Measurements from ENCODE around the gene NRCAM.

The NRCAM gene

DNA sequence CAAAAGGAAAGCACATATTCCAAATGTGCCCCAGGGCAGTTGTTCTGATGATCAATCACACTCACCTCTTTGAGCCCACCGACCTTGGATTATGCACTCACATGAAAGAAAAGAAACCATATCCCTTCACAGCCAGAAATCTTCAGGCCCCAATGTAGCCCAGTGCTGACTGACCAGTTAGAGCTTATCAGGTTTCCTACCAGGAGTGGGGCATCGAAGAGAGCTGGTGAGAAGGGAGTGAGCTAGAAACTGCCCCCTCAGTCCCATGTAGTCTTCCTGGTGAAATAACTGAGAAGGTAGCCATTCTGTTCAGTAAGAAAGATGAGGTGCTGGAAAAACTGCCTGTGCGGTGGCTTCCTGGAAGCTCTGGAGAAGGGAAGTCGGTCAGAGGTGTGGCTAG, 32.2 kb downstream of the NRCAM start:
- no peak for DNase-seq (ENCODE audit: low spot score)

DNA sequence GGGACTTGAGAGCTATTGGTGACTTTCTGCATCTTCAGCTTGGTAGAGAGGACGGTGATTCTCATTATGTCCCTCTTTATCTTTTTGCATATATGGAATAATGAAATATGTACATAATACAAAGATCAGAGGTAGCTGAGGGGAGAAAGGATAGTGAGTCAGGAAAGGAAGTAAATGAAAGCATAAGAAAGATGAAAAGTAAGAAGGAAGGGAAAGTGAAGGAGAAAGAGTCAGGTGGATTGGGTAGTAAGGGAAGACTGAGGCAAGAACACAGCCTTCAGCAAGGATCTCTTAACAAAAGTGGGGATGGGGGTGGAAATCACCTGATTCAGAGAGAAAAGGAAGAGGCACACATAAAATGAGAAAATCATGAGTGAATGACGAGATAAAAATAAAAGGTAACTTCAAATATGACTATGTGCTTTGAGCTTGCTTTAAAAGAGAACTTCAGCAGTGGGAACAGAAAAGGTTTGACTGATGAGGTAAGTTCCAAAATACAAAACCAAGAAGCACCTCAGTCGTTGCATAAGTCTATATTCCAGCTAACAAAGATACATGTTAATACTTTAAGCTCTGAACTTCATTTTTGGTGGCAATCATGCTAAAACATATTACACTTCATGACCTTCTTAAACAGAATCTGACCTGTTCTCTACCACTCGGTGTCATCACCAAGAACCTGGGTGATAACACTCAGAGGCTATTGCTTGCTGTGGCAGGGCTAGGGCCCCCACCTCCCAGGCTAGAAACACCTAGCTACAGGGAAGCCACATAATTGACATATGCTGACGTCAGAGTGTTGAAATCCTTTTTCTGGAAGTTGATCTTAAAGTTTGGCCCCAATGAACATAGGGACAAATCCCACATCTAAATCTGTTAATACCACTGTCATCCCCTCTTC, 32.9 kb downstream of the NRCAM start:
- DNase-seq (ENCODE audit: low spot score): no peak

DNA sequence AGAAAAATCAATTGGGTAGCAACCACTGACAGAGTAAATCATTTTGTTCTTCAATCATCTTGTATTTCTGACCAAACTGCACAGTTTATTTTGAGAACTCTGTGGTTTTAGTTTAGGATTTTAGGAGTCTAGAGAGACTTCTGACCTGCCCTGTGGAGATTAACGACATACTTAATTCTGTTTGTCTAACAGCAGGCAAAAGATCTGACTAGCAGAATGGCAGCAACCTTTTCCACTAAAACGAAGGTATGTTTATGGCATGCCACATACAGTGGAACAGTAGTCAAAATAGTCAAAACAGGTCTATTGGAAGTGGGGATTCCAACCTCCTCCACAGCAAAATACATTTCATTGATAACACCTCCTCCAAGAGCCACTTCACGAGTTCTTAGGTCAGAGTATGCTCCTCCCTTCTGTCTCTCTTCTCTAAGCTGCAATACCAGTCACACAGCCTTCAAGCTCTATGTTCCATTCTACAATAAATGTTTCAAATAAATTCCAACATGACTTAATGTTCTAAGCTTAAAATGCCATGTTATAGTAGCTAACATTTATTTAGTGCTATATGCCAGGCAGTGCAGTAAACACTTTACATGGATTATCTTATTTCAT, 34.4 kb downstream of the NRCAM start:
- DNase-seq (ENCODE audit: low spot score): no peak

DNA sequence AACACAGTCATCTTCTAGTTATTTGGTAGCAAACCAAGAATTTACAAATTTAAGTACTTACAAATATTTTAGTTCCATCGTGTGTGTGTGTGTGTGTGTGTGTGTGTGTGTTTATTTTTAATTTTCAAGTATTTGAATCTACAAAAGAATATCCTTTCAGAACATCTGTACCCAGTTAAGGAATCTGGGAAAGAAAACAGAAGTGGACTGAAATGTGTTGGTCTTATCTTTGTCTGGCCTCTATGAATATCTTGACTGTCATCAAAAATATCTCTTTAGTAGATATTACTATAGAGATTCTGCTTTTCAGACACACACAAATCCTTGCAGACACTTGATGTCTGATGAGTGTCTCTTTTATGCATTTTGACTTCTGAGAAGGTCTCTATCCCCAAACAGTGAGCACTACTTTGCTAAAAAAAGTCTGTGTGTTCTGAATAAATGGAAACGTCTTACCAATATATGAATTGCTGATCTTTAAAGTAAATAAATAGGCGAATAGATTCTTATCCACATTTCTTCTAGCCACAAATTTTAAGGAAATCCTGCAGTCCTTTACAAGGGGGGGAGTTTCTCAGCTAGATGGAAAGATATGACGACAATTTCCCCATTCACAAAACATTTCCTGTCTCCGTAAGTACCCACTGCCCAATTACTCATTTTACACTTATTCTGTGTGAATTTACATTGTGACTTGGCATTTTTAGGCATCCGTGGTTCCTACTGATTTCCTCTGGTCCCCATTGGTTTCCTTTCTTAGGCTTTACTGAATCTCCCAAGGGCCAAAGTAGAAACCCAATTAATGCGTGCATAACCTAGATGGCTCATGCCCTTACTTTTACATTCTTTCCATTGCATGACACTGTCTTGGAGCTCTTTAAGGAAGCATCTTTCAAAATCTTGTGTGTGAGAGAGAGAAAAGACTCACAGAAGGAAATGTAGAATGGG, 36.0 kb downstream of the NRCAM start:
- DNase-seq (ENCODE audit: low spot score): no peak

DNA sequence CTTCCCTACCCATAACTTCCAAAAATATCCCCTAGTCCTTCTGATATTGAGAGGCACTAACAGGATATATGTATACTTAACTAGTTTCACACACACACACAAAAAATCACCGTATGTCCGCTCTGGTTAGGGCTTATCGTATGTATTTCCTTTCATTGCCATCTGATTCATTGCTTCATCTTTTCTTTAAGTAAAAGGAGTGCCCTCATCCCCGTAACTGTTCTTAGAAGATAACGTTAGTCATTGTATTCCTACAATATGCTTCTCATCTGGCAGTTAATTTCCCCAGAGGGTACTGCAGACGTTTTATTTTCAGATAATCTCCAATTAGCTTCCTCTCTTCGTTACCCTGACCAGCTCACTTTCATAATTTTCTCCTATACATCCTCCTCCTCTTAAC, 37.3 kb downstream of the NRCAM start:
- no peak for DNase-seq (ENCODE audit: low spot score)

DNA sequence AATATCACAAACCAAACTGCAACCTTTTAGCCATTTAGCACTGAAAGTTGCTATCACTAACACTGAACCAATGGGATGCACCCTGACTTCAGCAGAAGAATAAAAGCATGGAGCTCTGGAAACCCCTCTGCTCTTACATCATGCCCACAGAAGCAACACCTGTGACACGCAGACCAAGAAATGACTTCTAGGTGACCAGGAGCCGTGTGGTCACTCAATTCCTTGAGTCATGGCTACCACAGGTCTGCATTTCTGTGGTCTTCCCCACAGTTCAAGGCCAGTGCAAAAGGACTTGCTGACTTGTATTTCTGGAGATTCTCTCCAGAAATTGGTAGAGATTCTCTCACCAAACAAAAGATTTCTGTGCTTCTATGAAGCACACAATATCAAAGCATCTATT, 38.3 kb downstream of the NRCAM start:
- DNase-seq (ENCODE audit: low spot score): no peak

DNA sequence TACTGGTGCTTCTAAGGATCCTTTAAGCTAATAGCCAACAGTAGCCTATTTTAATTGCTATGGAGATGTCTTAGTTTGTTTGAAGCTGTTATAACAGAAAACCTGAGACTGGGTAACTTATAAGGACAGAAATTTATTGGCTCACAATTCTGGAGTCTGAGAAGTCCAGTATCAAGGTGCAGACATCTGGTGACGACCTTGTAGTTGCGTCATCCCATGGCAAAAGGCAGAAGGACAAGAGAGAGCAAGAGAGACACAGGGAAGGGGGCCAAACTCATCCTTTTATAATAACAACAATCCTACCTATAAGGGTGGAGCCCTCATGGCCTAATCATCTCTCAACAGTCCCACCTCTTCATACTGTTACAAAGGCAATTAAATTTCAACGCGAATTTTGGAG, 39.1 kb downstream of the NRCAM start:
- no peak for DNase-seq (ENCODE audit: low spot score)

DNA sequence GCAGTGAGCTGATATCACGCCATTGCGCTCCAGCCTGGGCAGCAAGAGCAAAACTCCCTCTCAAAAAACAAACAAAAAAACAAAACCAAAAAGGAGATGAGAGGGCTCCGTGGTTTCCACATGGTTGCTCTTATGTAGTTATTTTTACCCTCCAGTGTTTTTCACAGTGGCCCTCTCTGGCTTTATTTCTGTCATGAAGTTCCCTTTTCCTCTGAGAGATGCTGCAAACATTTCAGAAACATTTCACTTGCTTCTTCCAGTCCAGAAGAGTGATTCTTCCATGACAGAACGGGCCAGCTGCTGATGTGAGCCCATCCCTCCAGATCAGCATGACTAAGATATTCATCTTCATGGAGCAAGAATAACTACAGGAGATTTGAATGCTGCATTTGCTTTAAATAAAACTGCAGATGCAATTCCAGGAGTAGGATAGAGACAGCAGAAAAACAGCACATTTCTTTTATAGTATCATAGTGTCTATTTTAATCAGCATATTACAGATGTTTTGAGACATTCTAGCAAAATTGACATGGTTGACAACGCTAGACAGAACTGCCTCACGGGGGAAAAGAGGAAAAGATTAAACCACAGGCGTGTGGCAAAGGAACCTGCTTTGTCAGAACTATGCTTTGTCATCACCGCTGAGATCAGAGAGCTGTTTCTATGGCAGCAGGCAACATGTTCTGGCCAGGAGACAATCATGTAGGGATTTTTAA, 40.3 kb downstream of the NRCAM start:
- peak; percentile 50 for DNase-seq (ENCODE audit: low spot score)

DNA sequence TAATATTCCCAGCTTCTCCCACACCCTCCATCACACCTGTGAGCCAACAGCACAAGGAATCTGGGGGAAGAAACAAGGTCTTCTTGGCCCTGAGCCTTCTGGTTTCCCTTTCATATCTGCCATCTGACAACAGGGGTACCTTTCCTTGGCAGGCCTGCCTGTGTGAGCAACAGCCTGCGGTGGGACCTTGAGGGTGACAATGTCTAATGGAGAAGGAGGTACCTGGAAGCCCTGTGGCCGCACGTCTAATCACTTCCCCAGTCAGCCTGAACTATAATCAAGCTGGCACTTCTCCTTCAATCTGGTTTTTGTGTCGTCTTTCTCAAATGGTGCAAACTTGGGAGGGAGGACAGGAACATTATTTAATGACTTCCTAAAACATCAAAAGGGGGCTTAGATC, 41.2 kb downstream of the NRCAM start:
- DNase-seq (ENCODE audit: low spot score): no peak

DNA sequence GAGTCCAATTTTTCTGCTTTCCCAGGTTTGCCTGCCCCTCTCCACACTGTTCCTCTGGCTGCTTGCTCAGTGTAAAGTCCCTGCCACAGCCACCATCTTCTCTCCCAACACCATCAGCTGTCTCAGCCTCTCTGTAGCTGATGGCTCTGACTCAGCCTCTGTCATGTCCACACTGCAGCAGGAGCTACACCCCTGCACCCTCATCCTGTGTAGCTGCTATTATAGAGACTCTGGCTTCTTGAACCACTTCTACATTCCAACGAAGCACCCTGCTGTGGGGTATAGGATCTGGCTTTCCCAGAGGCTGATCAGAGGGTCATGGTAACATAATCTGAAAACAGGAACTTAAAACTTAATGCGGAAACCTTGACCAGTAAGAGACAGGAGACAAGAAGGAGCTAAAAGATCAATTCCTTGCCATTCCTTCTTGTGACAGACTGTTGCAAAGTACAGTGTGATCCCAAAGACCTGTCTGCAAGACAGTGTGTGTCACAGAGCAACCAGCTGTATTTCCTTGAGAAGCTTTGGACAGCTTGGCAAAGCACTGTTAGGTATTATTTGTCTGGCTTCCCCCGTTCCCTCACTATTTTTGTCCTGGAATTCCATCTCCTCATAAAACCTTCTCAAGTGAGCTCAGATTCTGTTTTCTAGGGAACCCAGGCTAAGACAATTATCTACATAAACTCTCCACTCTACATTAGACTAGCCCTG, 42.3 kb downstream of the NRCAM start:
- no peak for DNase-seq (ENCODE audit: low spot score)

DNA sequence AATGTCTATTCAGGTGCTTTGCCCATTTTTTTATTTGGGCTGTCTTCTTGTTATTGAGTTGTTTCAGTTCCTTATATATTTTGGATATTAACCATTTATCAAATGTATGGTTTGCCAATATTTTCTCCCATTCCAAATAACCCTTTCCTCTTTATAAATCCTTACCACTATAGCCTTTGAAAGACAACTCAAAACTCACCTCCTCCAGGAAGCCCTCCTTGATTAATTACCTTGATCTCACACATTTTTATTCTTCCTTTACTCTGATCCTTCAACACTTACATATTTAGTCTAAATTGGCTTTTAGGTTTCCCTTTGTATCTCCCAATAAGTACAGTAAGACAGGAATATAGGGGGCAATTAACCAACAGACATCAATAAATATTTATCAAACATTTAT, 42.9 kb downstream of the NRCAM start:
- no peak for DNase-seq (ENCODE audit: low spot score)

DNA sequence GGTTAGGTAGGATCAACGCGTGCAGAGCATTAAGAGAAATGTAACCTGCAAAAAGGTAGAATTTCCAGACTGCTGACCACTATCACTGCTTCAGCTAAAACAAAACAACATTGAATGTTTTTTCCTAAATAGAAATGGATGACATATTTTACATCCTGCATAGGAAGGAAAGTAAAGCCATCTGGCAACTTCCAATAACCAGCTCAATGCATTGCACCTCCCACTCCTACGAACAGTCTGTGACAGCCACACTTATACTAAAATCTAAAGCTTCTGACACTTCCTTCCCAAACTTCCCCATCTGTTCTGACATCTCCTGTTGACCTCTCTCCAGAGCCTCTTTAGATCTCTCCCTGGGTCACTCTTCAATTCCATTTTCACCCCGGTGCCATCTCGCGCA, 47.1 kb downstream of the NRCAM start:
- DNase-seq (ENCODE audit: low spot score): no peak

DNA sequence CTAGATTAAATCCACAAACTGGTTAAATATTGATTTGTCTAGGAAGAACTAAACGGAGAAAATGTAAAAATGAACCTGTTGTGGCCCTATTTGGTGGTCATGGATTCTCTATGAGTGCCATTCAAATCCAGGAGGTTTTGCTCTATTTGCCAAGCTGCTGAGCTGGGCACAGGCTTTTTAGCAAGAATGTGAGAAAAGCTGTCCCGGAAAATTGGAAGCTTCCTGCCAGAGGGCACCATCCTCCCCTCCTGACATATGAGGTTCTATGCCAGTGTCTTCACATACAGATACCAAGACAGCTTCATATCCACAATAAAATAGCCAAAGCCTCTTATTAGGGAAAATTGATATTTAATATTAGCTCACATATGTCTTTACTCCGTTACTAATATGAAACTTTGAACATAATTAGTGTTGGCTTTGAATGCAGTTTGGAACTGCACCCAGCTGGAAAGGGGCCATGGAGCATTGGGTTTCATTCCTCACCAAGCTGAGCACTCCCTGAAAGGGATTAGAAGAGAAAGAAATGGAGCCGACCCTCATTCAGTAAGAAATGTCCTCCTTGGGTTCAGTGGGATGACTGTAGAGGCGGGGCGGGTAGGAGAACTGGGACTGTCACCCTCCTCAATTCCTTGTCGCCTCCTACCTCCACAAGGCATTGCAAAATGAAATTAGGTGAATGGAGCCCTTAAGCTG, 47.8 kb downstream of the NRCAM start:
- peak; percentile 46 for DNase-seq (ENCODE audit: low spot score)

DNA sequence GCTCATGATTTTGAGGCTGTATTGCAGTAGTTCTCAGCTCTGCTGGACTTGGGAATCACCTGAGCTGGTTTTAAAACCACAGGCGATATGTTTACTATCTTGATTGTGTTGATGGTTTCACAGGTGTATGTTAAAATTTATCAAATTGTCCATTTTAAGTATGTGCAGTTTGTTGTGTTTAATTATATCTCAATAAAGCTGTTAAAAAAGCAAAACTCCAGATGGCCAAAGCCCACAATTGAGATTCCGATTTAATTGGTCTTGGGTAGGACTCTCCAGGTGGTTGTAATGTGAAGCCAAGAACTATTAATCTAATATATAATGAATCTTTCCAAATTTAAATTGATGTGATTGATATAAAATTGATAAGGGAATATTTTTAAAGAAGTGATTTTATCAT, 48.6 kb downstream of the NRCAM start:
- no peak for DNase-seq (ENCODE audit: low spot score)

DNA sequence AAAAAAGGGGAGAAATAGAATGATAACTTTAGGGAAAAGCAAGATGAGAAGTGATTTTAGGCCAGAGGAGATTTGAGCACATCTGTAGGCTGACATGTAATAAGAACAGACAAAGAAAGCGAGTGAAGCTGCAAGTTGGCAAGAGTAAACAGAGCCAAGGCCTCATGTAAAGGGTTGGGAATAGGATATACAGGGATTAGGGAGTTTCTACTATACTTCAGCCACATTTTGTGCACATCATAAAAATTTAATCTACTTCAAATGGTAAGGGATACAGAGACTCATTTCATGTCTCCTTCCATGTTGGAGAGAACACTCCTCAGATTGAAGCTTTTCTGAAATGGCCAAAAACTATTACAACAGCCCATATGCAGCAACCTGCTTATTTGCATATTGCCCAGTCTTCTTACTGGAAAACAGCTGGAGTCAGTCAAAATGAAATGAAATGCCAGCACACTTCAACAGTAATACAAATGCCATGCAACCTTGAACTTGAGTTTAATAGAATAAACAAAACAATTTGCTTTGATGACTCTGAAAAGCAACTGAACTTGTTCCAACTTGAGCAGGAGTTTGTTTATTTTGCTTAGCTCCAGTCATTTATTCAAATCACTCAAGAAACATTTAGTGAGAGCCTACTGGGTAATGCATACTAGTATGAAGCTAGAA, 49.9 kb downstream of the NRCAM start:
- DNase-seq (ENCODE audit: low spot score): no peak

DNA sequence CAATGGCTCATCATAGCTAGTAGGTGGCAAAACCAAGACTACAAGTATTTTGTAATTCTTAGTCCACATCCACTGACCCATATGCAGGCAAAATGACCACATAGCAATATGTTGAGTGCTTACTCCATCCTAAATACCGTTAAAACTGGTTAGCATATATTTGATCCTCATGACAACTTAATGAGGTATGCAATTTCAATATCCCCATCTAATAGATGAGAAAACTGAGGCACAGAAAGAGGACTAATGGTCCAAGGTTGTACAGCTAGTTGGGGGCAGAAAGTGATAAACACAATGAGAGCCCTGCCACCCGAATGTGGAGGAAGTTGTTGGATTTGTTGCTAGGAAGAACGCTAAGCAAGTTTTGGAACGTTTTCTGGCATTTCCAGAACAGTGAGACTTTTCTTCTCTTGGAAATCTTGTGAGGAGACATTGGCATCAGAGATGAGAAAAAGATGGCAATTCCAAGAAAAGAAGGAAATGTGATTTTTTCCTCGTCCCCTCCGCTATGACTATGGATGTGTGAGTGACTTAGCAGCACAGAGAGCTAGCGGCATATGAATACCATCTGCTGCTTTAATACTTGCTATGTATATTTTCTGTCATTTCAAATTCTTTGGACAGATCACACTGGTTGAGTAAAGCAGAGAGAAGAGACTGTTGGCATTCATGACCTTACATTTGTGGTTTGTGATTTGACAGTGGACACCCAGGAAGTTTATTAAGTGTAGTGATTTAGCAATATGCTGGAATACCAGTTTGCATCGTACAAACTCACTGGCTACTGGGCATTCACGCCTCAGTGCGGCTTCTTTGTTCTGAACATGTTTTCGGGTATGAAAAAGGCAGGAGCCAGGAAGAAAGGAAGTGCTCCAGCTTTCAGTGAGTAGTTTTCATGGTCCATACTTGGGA, 51.5 kb downstream of the NRCAM start:
- DNase-seq (ENCODE audit: low spot score): peak; percentile 33

DNA sequence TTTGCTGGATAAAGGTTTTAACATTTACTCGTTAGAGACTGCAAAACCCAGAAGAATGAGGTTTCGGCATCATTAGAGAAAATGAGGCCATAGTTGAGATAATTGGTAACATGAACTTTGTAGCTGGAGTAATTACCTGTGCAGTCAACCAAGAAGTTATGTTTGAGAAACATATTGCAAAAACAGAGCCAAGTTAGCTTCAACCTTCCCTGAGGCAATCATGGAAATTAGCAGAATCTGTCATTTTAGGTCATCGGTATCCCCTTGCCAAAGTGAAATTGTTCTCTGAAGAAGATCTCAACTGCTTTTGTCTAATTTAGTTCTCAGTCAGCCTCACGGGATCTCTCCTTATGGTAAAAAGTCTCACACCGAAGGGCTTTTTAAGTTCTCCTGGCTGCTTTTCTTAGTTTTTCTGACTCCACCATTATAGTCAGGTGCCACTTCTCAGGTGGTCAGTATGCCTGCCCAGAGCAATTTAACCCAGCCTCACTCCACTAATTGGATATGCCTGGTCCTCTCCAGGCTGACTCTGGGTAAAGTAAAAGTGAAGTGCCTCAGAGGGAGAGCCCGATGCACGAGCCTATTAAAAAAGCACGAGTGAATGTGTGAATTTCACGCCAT, 52.5 kb downstream of the NRCAM start:
- no peak for DNase-seq (ENCODE audit: low spot score)

DNA sequence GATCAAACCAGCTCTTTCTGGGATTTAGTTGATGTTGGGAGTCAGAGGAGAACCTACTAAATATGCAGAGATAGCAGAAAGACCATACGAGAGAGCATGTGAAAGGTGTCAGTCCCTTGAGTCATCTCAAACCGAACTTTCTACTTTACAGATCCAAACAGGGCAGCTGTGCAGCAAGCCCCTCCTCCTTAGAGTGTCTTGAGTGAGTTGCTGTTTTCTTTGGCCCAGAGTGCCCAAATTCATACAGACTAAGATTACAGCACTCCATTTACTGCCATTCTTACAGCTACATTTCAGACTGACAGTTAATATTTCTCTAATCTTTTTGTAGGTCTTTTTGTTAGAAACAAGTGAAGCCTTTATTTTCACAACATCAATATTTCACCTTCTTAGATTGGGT, 53.4 kb downstream of the NRCAM start:
- DNase-seq (ENCODE audit: low spot score): no peak

DNA sequence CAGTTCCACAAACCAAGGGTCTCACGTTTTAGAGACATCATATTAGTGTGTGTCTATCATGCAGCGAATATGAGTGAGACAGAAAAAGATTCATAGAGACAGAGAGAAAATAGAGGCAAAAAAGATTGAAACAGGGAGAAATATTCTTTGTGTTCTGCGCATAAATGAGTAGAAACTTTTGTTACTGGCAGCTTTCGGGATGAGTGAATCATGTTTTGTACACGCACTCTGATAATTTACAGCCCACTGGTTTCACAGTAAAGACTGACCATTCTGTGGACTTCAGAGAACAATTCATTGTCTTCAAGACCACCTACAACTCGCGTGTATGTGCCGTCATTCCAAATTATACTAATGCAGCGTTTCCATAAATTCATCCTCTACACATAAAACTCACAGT, 60.2 kb downstream of the NRCAM start:
- DNase-seq (ENCODE audit: low spot score): no peak
